Neural cell (in vitro differentiated cells): ENCODE measurements around the gene SPOCK1.

ENCODE experiments used
- RAD21 ChIP-seq: fragments of 450-650 bp; conservative IDR thresholded peaks from 2 replicates; pipeline ENCODE4 v1.6.1; 2014; ENCODE audit warnings: antibody characterized with exemption, mild to moderate bottlenecking, moderate library complexity
- TF ChIP-seq, protein P1 (sequence below): fragments of 450-650 bp; IDR thresholded peaks from 2 replicates; pipeline ENCODE4 v1.5.1; 2014; ENCODE audit warnings: antibody characterized with exemption, mild to moderate bottlenecking, moderate library complexity; ENCODE audit not compliant: poor library complexity, severe bottlenecking

- TF ChIP-seq, protein P1, sequence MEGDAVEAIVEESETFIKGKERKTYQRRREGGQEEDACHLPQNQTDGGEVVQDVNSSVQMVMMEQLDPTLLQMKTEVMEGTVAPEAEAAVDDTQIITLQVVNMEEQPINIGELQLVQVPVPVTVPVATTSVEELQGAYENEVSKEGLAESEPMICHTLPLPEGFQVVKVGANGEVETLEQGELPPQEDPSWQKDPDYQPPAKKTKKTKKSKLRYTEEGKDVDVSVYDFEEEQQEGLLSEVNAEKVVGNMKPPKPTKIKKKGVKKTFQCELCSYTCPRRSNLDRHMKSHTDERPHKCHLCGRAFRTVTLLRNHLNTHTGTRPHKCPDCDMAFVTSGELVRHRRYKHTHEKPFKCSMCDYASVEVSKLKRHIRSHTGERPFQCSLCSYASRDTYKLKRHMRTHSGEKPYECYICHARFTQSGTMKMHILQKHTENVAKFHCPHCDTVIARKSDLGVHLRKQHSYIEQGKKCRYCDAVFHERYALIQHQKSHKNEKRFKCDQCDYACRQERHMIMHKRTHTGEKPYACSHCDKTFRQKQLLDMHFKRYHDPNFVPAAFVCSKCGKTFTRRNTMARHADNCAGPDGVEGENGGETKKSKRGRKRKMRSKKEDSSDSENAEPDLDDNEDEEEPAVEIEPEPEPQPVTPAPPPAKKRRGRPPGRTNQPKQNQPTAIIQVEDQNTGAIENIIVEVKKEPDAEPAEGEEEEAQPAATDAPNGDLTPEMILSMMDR, result no peak
- no peak for TF ChIP-seq RAD21
Measured at GRCh38 chr5:137126829-137127228, 372.3 kb downstream of the SPOCK1 start.
